Keratinocyte (primary cell): ENCODE data around the gene PTPRN2. TPM values are rescaled to one million over a fixed set of nuclear protein-coding genes. Genes with fewer than 3 reads are reported as not detected.

Experiments
- DNase-seq: peaks from one replicate; pipeline ENCODE4 v3.0.0-alpha.2; 2011; ENCODE audit warnings: low read depth, missing footprints, low spot score
- FAIRE-seq: peaks from 2 replicates; lab custom pipeline; 2011; peaks lifted over from hg19 to GRCh38; lab: Jason Lieb, UNC
- H2AFZ ChIP-seq: 2 replicates; pipeline ENCODE4 v1.6.0; 2012; ENCODE audit warnings: low read length, control low read depth, inconsistent platforms; ENCODE audit not compliant: control insufficient read depth
- H3K27ac ChIP-seq: 2 replicates; pipeline ENCODE4 v1.5.1; 2011; ENCODE audit warnings: low read length; ENCODE audit not compliant: control insufficient read depth, insufficient read depth
- H3K27me3 ChIP-seq: 3 replicates; pipeline ENCODE4 v1.6.0; 2011; ENCODE audit warnings: low read length; ENCODE audit not compliant: control insufficient read depth, insufficient read depth; ENCODE audit errors: extremely low read depth
- H3K36me3 ChIP-seq, 2 experiments: 2 replicates in 1 of 2; 3 replicates in 1 of 2; pipeline ENCODE4 v1.5.1; 2011; ENCODE audit warnings: low read length in 2 of 2, mild to moderate bottlenecking in 1 of 2; ENCODE audit not compliant: control insufficient read depth in 2 of 2, insufficient read depth in 2 of 2; ENCODE audit errors: extremely low read depth in 1 of 2
- H3K4me1 ChIP-seq: 3 replicates; pipeline ENCODE4 v1.5.1; 2011; ENCODE audit warnings: low read length; ENCODE audit not compliant: control insufficient read depth, insufficient read depth; ENCODE audit errors: extremely low read depth
- H3K4me2 ChIP-seq: 3 replicates; pipeline ENCODE4 v1.6.0; 2011; ENCODE audit warnings: low read depth, low read length; ENCODE audit not compliant: control insufficient read depth, insufficient read depth; ENCODE audit errors: extremely low read depth
- H3K4me3 ChIP-seq, 3 experiments: fragments of 200-600 bp in 1 of 3; sonication (generic) in 1 of 3; 2 replicates in 2 of 3; 3 replicates in 1 of 3; pipeline ENCODE4 v1.5.1; 2011 to 2016; ENCODE audit warnings: low read length in 3 of 3, mild to moderate bottlenecking in 3 of 3, control low read depth in 2 of 3, inconsistent platforms in 1 of 3, low read depth in 1 of 3, mixed read lengths in 1 of 3, mixed run types in 1 of 3, moderate library complexity in 1 of 3; ENCODE audit not compliant: control insufficient read depth in 2 of 3, insufficient read depth in 2 of 3; ENCODE audit errors: extremely low read depth in 1 of 3
- H3K79me2 ChIP-seq: 2 replicates; pipeline ENCODE4 v1.6.0; 2012; ENCODE audit warnings: low read length; ENCODE audit not compliant: control insufficient read depth, insufficient read depth
- H3K9ac ChIP-seq: 3 replicates; pipeline ENCODE4 v1.6.0; 2011; ENCODE audit warnings: low read length; ENCODE audit not compliant: control insufficient read depth, insufficient read depth; ENCODE audit errors: extremely low read depth
- H3K9me1 ChIP-seq: 3 replicates; pipeline ENCODE4 v1.6.0; 2011; ENCODE audit warnings: low read length; ENCODE audit not compliant: control insufficient read depth, insufficient read depth; ENCODE audit errors: extremely low read depth
- H3K9me3 ChIP-seq: 2 replicates; pipeline ENCODE4 v1.5.1; 2012; ENCODE audit warnings: low read depth, low read length; ENCODE audit not compliant: control insufficient read depth
- H4K20me1 ChIP-seq: 3 replicates; pipeline ENCODE4 v1.6.0; 2011; ENCODE audit warnings: low read length; ENCODE audit not compliant: control insufficient read depth, insufficient read depth; ENCODE audit errors: extremely low read depth
- CTCF ChIP-seq, 3 experiments: IDR thresholded peaks in 1 of 3; conservative IDR thresholded peaks in 1 of 3; optimal IDR thresholded peaks in 1 of 3; 2 replicates in 2 of 3; 3 replicates in 1 of 3; pipeline versions ENCODE3 to v1.5.1; 2011; ENCODE audit warnings: low read length in 3 of 3, mild to moderate bottlenecking in 3 of 3, moderate library complexity in 2 of 3, control low read depth in 1 of 3, inconsistent platforms in 1 of 3; ENCODE audit not compliant: insufficient read depth in 2 of 3; ENCODE audit errors: extremely low read depth in 1 of 3
- EZH2 ChIP-seq: IDR thresholded peaks from one replicate; pipeline ENCODE4 v1.6.1; 2012; ENCODE audit warnings: inconsistent platforms, mild to moderate bottlenecking, low read length, moderate library complexity
- dilution Hi-C: fragments of 300-500 bp; cut with MboI; formaldehyde crosslinking; loops from one replicate; pipeline ENCODE4 v1.7.0; 2020; ENCODE audit warnings: low sequenced_read_pairs; ENCODE audit not compliant: extremely low pct_ligation_motif_present
- polyA plus RNA-seq, 5 experiments: library from polyadenylated mRNA; depleted of rRNA in 3 of 5; stranded (reverse) in 3 of 5; stranded (forward) in 1 of 5; unstranded in 1 of 5; fragments of >200 nt; gene quantifications; 1 replicate in 1 of 5; 2 replicates in 3 of 5; 3 replicates in 1 of 5; pipeline versions ENCODE4 v1.2.1 to v1.2.3, GENCODE V29; 2011 to 2012; ENCODE audit warnings: missing spikeins in 2 of 5, low read depth in 1 of 5, low replicate concordance in 1 of 5

PTPRN2 gene
- polyA plus RNA-seq, 1 donor (not counting 4 experiments of a cell fraction or from before 2014, with no cell fraction given) = not detected

- no peak for FAIRE-seq
- Histone ChIP-seq H3K9me3 (peaks cover 8% of the 10 kb centered on the region), H3K79me2 (no peaks in the 10 kb centered on the region), H3K27me3 (no peaks in the 10 kb centered on the region), H3K4me1 (no peaks in the 10 kb centered on the region), H3K36me3 (no peaks in the 10 kb centered on the region), H3K27ac (no peak overlapping the region), H3K4me2 (no peak overlapping the region), H3K9me1 (no peaks in the 10 kb centered on the region), H3K4me3 (no peak overlapping the region), H4K20me1 (no peaks in the 10 kb centered on the region), H2AFZ (no peak overlapping the region), H3K9ac (no peak overlapping the region)
- DNase-seq = no peak
- dilution Hi-C loops = no loop called here
- no peak for TF ChIP-seq EZH2
- TF ChIP-seq CTCF (optimal IDR thresholded peaks at IDR 0.05 in 1 of 3, IDR thresholded peaks at IDR 0.05 in 1 of 3, conservative IDR thresholded peaks at IDR 0.05 in 1 of 3; ENCODE audit: extremely low read depth in 1 of 3, insufficient read depth in 2 of 3, low read length in 3 of 3) = no peak
Observed at GRCh38 chr7:157603716-157604115, 983.9 kb downstream of the PTPRN2 start.

GRCh38 chr7:157603005-157603404 lies 984.6 kb downstream of the PTPRN2 start:
- FAIRE-seq (no peak), DNase-seq (no peak)
- H3K27me3 ChIP-seq = no peaks in the 10 kb centered on the region

More at GRCh38 chr7:157603005-157603404, 984.6 kb downstream of the PTPRN2 start:
- no peak overlapping the region for H3K27ac ChIP-seq
- TF ChIP-seq EZH2 = no peak
- TF ChIP-seq CTCF (optimal IDR thresholded peaks at IDR 0.05 in 1 of 3, IDR thresholded peaks at IDR 0.05 in 1 of 3, conservative IDR thresholded peaks at IDR 0.05 in 1 of 3; ENCODE audit: extremely low read depth in 1 of 3, insufficient read depth in 2 of 3, low read length in 3 of 3) = no peak
- no peaks in the 10 kb centered on the region for H3K9me1 ChIP-seq
- H3K9ac ChIP-seq = no peak overlapping the region
- H3K79me2 ChIP-seq = no peaks in the 10 kb centered on the region
- H2AFZ ChIP-seq = no peak overlapping the region
- no peak overlapping the region for H3K4me2 ChIP-seq
- no peaks in the 10 kb centered on the region for H3K36me3 ChIP-seq
- peaks cover 8% of the 10 kb centered on the region for H3K9me3 ChIP-seq
- no peaks in the 10 kb centered on the region for H4K20me1 ChIP-seq
- H3K4me1 ChIP-seq = no peaks in the 10 kb centered on the region
- H3K4me3 ChIP-seq = no peak overlapping the region
- dilution Hi-C loops = no loop called here
